Activated CD8-positive, alpha-beta memory T cell treated with anti-CD3 and anti-CD28 coated beads for 4 hours (primary cell): ENCODE data around the gene DCP1A.
"Not testable (repeated sequence)": the region's sequence is repeated elsewhere in the genome, so short reads cannot be mapped to it uniquely, and the experiment has no call there.

Experiments used
- DNase-seq, 2 donors: peaks; one replicate each; pipeline ENCODE4 v3.0.0-alpha.2; 2020; ENCODE audit warnings: low read depth in 2 of 2

The DCP1A gene

GRCh38 chr3:53328746-53329145 lies 18.6 kb downstream of the DCP1A start:
- no peak for DNase-seq

DNA sequence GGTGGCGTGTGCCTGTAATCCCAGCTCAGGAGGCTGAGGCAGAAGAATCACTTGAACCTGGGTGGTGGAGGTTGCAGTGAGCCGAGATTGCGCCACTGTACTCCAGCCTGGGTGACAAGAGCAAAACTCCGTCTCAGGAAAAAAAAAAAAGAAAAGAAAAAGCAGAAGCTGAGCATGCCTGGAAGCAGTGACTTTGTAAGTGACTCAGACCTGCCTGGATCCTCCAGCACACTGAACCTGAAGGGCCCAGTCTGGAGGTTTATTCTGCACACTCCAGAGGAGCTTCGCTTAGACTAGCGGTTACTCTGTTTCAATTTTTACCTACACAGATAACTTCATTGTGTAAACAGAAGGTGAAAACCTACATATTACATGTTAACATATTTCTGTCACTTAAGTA lies 19.4 kb downstream of the DCP1A start:
- DNase-seq: not testable (repeated sequence)

DNA sequence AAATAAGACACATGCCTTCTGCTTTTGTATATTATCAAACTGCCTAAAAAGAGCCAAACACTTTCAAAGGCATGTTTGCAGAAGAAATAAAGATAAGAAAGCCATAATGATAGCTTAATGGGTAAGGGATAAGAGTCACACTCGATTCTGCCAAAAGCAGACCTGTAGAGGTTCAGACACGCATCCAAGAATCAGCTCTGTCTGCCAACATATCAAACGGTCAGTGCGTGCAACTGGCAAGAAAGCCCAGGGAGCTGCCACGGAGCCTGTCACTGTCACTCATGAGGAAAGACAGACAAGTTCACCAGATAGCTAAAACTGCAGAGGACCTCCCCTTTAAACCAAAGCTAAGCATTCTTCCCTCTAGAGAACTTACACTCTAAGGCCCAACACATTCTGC lies 23.2 kb downstream of the DCP1A start:
- no peak for DNase-seq

DNA sequence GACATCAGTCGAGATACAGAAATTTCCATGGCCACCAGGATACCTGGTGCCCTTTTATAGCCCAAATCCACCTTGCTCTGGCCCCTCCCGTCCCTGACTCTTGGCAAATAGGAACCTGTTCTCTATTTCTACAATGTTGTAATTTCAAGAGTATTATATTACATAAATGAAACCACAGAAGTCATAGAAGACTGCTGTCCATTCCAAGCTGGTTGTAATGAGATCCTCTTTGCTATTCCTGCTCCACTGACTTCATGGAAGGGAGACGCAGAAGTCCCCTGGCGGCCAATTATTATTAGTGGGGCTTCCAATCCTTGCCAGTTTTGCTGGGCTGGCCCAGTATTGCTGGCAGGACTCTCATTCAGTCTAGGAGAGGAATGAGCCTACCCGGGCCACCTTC lies 26.6 kb downstream of the DCP1A start:
- no peak for DNase-seq

DNA sequence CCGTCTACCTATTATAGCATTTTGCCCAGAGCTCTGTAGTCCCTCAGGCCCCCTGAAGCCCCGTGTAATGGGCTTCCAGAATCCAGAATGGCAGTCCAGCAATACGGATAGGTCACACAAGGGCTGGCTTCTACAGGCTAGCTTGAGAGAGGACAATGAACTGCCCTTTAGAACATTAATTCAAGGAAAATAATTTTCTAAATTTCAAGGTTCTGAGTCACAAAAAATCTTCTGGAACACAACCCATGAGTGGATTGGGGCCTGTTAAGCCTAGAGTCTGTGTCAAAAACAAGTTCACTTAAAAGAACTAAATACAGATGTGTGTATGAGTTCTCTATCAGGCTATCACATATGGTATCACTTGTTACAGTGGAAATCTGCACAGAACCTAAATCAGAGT lies 28.8 kb downstream of the DCP1A start:
- DNase-seq: no peak

GRCh38 chr3:53312832-53313231 lies 34.5 kb downstream of the DCP1A start:
- no peak for DNase-seq

DNA sequence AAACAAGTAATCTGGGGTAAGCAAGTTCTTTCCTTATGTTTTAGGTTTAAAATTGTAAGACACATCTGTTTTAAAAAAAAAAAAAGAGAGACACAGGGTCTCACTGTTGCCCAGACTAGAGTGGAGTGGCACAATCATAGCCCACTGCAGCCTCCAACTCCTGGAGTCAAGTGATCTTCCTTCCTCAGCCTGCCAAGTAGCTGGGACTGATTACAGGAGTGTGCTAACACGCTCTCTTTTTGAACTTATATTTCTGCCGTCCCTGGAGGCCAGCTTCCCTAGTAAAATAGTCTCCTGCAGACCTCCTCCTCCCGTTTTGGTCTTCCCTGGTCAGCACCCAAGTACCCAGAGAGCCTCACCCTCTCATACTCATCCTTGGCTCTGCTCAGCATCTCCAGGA lies 35.5 kb downstream of the DCP1A start:
- no peak for DNase-seq

GRCh38 chr3:53303957-53304356 lies 43.4 kb downstream of the DCP1A start:
- DNase-seq: no peak

DNA sequence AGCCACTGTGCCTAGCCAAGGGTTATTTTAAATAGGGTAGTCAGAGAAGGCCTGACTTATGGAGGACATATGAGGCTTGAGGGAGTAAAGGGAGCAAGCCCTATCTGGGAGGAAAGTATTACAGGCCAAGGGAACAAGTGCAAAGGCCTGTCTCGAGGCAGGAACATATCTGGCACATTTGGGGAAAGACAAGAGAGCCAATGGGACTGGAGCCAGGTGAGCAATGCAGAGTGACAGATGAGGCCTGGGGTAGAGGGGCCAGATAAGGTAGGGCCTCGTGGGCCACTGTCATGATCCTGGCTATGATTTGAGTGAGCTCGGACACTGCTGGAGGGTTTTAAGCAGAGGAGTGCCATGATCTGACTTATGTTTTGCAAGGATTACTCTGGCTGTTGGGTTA lies 43.8 kb downstream of the DCP1A start:
- no peak for DNase-seq

- DNase-seq: no peak
These were observed 46.5 kb downstream of the DCP1A start for GRCh38 chr3:53300826-53301225.

GRCh38 chr3:53299611-53300023 lies 47.7 kb downstream of the DCP1A start:
- DNase-seq: not testable (repeated sequence)

DNA sequence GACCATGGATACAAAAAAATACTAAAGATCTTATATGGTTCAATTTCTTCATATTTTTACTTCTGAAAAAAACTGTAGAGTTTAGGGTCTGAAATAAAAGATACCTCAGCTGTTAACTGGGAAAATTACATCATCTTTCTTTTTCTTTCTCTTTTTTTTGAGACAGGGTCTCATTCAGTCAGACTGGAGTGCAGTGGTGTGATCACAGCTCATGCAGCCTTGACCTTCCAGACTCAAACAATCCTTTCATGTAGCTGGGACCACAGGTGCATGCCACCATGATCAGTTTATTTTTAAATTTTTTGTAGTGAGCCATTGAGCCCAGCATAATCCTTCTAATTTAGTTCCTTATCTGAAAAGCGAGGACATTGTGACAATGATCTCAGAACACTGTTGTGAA lies 51.9 kb downstream of the DCP1A start:
- DNase-seq: no peak

DNA sequence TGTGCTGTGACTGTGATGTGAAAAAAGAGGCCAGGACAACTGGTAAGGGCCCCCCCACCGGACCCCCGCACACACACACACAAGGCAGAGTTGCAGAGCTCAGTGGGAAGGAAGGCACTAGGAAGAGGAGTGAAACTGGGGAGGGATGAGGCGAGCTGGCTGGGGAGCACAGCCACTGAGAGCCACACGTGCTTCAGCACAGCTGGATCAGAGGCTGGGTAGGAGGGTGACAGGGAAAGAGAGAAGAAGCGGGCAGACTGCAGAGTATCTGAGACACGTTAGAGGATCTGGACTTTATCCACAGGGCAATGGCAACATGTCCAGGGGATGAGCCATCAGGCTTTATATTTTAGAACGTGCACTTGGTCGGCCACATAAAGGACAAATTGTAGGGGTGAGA lies 53.5 kb downstream of the DCP1A start:
- no peak for DNase-seq

- no peak for DNase-seq
These were observed 59.1 kb downstream of the DCP1A start for GRCh38 chr3:53288214-53288613.

DNA sequence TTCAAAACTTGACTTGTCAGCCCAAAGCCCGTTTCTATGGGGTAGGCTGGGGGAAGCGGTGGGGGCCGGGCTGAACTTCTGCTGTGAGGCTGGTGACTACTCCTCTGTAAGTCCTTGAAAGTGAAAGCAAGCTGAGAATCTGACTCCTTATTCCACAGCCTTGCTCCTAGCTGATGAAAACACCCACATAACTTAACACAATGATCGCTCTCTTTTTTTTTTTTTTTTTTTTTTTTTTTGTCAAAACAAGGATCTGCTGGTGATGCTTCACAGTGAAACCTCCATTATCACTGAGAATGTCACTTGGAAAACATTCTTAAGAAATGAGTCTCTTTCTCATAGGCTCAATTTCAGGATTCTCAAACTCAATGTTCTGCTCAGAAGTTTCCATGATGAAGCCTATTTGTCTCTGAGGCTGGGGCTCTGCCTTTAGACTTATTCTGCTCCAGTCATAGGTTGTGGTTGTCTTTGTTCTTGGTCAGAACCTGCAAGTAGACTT lies 60.2 kb downstream of the DCP1A start:
- no peak for DNase-seq

- no peak for DNase-seq
These were observed 60.6 kb downstream of the DCP1A start for GRCh38 chr3:53286727-53287126.

DNA sequence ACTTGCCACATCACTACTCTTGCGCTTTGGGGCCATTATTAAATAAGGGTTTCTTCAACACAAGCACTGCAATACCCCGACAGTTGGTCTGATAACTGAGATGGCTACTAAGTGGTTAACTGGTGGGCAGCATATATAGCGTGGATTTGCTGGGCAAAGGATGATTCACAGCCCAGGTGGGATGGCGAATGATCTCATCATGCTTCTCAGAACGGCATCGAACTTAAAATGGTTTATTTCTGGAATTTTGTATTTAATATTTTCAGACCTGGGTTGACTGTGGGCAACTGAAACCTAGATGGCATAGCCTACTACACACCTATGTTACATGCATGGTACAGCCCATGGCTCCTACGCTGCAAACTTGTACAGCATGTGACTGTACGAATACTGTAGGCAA lies 64.8 kb downstream of the DCP1A start:
- DNase-seq: no peak

- DNase-seq: no peak
These were observed 68.7 kb downstream of the DCP1A start for GRCh38 chr3:53278667-53279066.

DNA sequence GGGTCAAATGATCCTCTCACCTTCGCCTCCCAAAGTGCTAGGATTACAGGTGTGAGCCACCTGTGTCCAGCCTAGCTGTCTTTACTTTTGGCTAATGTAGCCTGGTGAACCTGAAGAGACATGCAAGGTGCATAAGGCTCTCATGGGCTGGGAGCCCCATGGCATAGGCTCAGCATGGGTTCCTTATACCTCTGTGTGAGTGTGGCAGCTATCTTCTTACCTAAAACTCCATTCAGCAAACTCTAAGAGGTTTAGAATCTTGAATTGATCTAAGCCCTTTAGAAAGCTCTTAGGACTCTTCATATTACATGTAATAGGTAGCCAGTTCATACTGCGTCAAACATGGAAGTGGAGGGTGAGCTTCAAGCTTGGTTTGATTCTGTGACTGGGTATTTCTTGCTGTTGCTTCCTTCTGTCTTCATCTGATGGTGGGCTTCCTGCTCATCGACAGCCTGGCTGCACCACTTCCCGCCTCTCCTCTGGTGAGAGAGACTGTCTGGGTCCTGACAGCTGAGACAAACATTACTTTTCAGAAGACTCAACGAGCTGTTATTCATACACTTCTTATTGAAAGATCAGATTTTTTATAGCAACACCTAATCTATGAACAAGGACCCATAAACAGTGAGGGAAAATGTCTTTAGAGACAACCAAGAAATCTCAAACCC lies 72.3 kb downstream of the DCP1A start:
- DNase-seq: no peak

GRCh38 chr3:53273146-53273670 lies 74.1 kb downstream of the DCP1A start:
- DNase-seq: no peak

GRCh38 chr3:53269888-53270880 lies 77.2 kb downstream of the DCP1A start:
- no peak for DNase-seq

DNA sequence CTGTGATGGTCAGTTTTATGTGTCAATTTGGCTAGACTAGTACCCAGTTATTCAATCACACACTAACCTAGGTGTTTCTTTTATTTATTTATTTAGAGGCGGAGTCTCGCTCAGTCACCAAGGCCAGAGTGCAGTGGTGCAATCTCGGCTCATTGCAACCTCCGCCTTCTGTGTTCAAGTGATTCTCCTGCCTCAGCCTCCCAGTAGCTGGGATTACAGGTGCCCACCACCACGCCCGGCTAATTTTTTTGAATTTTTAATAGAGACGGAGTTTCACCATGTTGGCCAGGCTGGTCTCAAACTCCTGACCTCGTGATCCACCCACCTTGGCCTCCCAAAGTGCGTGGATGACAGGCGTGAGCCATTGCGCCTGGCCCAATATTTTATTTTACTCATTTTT lies 78.2 kb downstream of the DCP1A start:
- not testable (repeated sequence) for DNase-seq

DNA sequence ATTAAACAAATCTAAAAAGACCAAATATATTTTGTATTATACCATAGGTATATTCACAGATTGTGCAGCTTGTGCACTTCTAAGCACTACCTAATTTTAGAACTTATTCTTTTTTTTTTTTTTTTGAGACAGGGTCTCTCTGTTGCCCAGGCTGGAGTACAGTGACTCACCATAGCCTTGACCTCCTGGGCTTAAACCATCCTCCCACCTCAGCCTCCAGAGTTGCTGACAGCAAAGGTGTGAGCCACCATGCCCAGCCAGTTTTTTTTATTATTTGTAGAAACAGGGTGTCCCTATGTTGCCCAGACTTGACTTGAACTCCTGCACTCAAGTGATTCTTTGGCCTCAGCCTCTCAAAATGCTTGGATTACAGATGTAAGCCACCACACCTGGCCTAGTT lies 79.6 kb downstream of the DCP1A start:
- DNase-seq: no peak
